ENCODE results near the gene ARHGEF40. TPM values are rescaled to one million over a fixed set of nuclear protein-coding genes. Genes with fewer than 3 reads are reported as not detected.
"Not testable (repeated sequence)": the region's sequence is repeated elsewhere in the genome, so short reads cannot be mapped to it uniquely, and the experiment has no call there.

The ARHGEF40 gene
- total RNA-seq, 1 experiment from 2014 or later = 63.9 TPM

DNA sequence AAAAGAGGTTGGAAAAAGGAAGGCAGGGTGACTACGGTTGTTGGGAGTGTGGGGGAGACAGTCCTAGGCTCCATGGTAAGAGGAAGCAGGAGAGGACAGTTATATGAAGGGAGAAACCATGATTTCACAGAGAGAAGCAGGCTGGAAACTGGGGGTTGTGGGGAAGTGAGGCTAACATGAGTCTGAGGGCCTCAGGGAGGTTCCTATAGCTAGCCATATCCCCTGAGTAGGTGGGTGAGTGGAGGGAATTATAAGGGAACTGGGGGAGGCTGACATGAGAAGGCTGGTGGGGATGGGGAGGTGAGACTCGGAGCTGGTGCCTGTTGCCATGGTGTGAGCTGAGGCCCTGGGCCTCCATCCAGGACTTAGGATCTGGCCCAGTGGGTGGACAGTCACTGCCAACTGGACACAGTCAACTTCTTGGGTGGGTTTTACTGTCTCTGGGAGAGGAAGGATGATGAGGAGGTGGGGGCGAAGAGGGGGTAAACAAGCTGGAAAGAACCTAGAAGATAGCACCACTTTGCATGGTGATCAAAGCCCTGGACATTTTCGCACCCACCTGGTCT is 36.9 kb upstream of the ARHGEF40 start:
- Histone ChIP-seq H3K4me3 (ENCODE audit: insufficient read depth, low read depth, low read length) (no peak overlapping the region), H3K27me3 (ENCODE audit: control insufficient read depth, insufficient read depth, low read length) (no peaks in the 10 kb centered on the region; the same call in 1 of the 2 replicates), H3K36me3 (replicated peaks; ENCODE audit: control insufficient read depth, insufficient read depth, low read length) (no peaks in the 10 kb centered on the region)
- DNase-seq = no peak

DNA sequence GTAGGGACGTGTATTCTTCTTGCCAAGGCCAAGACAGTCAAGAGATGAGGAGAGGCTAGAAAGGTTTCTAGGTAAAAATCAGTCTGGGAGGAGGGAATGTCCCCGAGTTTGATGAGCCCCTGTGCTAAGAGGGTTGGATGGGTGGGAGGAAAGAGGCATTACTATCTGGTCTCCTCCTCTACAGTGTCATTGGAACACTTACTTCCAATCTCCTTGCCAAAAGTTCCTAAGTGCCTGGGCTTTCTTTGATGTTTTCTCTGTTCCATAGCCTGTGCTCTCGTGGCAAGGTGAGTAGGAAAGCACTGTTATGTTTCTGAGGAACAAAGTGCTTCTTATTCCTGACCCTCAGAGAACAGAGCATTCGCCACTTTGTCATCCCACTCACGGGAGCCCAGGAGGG is 35.4 kb upstream of the ARHGEF40 start, which contains the start of gene RNASE13:
Gene RNASE13 (minus strand): TSS at position 101 of the 400 bp plus-strand sequence. CDS start 519 bp downstream, outside the sequence.
- no peak within 1 kb of the TSS for H3K4me3 ChIP-seq (ENCODE audit: insufficient read depth, low read depth, low read length)
- DNase-seq = no peak
- no peaks in the 10 kb centered on the region; the same call in 1 of the 2 replicates for H3K27me3 ChIP-seq (ENCODE audit: control insufficient read depth, insufficient read depth, low read length)

DNA sequence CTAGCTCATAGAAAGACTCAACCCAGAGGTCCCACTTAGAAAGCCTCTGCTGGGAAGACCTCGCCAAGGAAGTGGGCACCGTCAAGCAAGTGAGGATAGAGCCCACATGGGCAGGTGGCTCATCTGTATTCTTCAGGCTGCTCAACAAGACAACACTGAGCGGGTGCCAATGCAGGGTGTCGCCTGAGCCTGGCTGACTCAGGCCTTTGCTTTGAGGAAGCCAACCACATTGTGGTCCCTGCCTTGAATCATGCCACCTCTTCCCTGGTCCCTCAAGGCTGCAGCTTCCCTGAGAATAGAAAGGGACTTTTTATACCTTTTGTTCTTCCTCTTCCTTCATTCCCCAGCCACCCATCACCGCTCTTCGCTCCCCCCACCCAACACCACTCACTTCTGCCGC is 33.4 kb upstream of the ARHGEF40 start:
- DNase-seq = no peak
- Histone ChIP-seq H3K36me3 (replicated peaks; ENCODE audit: control insufficient read depth, insufficient read depth, low read length) (no peaks in the 10 kb centered on the region), H3K4me3 (ENCODE audit: insufficient read depth, low read depth, low read length) (no peak overlapping the region), H3K27me3 (ENCODE audit: control insufficient read depth, insufficient read depth, low read length) (no peaks in the 10 kb centered on the region)

More for the DNA sequence above, 35.4 kb upstream of the ARHGEF40 start, which contains the start of gene RNASE13:
- no peaks in the 10 kb centered on the region for H3K36me3 ChIP-seq (replicated peaks; ENCODE audit: control insufficient read depth, insufficient read depth, low read length)

DNA sequence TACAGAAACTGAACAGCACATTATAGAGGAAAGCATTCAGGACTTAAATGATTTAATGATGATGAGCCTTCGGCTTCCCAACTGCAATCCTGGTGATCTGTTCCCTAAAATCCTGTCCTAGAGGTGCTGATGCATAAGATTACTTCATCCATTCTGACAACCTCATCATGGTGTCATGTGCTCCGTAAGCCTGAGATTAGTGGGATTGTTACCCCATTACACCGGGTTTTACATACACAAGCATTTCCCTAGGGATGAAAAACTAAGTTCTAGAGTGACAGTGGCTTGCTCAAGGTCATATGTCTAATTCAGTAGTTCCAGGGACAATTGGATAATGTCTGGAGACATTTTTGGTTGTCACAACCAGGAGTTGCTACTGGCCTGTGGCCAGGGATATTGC is 32.9 kb upstream of the ARHGEF40 start:
- Histone ChIP-seq H3K27me3 (ENCODE audit: control insufficient read depth, insufficient read depth, low read length) (no peaks in the 10 kb centered on the region), H3K36me3 (replicated peaks; ENCODE audit: control insufficient read depth, insufficient read depth, low read length) (no peaks in the 10 kb centered on the region)
- DNase-seq = no peak

DNA sequence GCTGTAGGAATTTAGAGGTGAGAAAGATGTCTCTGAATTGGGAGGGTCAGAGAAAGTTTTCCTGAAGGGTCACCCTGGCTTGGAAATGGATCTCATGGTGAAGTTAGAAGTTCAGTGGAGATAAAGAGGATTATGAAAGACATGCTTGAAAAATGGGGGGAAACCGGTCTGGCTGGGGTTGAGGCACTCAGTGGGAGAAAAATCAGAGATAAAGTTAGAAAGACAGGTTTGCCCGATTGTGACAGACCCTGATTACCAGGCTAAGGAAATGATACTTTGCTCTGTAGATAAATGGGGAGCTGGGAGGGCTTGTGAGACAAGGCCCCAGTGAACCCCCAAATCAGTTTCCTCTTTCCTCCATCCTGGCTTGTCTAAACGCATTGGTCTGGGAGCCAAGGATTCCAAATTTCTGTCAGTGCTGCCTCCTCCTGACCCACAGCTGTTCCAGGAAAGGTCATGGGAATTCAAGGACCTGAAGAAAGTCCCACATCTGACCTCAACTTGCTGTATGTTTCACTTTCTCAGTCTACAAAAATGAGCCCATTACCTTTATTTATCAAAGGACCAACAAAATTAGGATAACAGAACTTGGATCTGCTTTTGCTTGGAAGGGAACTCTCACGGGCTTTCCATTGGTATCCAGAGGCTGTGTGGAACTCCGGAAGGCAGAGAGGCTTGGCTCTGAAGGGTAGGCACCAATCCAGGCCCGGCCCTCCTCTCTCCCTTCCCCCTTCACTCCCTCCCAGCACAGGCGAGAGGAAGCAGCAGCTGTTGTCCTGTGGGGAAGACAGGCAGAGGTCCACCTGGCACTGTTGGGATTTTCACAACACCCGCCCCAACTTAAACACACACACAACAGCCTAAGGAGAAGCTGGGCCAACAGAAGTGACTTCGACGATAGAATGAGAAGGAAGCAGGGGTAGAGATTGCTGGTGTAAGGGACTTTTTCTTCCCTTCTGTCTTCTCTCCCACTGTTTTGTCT is 31.4 kb upstream of the ARHGEF40 start:
- Histone ChIP-seq H3K36me3 (replicated peaks; ENCODE audit: control insufficient read depth, insufficient read depth, low read length) (no peaks in the 10 kb centered on the region), H3K4me3 (ENCODE audit: insufficient read depth, low read depth, low read length) (no peak overlapping the region), H3K27me3 (ENCODE audit: control insufficient read depth, insufficient read depth, low read length) (no peaks in the 10 kb centered on the region; the same call in 1 of the 2 replicates)
- DNase-seq = peak; percentile 74

More for the DNA sequence above, 32.9 kb upstream of the ARHGEF40 start:
- no peak overlapping the region for H3K4me3 ChIP-seq (ENCODE audit: insufficient read depth, low read depth, low read length)

DNA sequence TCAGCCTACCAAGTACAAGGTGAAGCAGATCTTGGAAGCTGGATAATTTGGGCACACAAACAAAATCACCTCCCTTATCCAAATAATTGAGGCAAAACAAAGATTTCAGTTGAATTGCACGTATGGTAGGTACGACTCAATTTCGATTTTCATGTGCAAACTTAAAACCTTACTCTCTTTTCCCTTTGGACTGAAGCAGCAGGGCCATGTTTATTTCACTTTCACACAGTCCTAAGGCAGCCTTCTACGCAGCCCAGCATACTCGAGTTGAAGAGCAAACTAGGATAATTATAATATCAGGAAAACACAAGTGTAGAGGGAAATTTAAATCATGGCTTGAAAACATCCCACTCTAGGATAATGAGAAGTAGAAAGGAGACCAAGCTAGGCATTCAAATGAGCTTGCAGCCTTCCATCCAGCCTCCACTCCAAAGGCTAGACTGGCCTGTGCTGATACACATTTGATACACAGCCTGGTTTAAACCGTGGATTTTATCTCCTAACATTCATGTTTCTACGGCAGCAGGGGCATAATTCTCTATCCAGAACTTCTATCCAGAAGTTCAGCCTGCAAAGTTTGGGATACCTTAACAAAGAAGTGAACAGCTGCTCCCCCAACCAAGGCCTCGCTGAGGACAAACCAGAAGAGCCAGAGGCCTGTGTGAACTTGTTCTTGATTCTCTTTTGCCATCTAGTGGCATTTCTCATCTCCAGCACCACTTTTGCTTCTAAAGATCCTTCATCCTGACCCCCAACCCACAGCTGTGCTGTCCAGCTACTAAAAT is 30.3 kb upstream of the ARHGEF40 start:
- no peak overlapping the region for H3K4me3 ChIP-seq (ENCODE audit: insufficient read depth, low read depth, low read length)
- H3K27me3 ChIP-seq (ENCODE audit: control insufficient read depth, insufficient read depth, low read length) = no peaks in the 10 kb centered on the region; the same call in 1 of the 2 replicates
- H3K36me3 ChIP-seq (replicated peaks; ENCODE audit: control insufficient read depth, insufficient read depth, low read length) = no peaks in the 10 kb centered on the region
- peak; percentile 75 for DNase-seq

DNA sequence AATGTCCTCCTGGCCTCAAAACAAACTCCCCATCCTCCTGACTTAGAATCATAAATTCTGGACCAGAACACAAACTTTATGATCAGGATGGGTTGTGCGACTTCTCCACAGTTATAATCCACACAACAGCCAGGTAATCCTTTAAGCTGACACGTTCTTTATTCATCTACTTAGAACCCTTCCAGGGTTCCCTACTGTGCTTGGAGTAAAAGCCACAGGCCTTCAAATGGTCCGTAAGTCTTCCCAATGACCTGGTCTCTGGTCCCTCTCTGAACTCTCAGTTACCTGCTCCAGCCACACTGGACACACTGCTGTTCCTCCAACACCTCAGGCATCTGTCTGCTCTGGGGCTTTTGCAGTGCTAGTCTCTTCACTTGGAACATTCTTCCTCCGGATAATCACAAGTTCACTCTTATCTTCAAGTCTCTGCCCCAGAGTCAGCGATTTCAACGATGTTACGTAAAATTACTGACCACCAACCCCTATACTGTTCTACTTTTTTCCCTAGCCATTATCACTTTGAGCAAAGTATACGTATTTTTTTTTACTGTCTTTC is 29.7 kb upstream of the ARHGEF40 start:
- Histone ChIP-seq H3K4me3 (ENCODE audit: insufficient read depth, low read depth, low read length) (no peak overlapping the region), H3K27me3 (ENCODE audit: control insufficient read depth, insufficient read depth, low read length) (no peaks in the 10 kb centered on the region; the same call in 1 of the 2 replicates), H3K36me3 (replicated peaks; ENCODE audit: control insufficient read depth, insufficient read depth, low read length) (no peaks in the 10 kb centered on the region)
- no peak for DNase-seq

DNA sequence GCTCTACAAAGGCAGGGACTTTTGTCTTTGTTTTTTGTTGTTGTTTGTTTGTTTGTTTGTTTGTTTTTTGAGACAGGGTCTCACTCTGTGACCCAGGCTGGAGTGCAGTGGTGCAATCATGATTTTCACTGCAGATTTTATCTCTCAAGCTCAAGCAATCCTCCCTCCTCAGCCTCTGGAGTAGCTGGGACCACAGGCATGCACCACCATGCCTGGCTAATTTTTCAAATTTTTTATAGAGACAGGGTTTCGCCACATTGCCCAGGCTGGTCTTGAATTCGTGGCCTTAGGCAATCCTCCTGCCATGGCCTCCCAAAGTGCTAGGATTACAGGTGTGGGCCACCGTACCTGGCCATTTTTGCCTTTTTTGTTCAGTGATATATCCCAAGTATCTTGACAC is 29.2 kb upstream of the ARHGEF40 start:
- not testable (repeated sequence) for H3K4me3 ChIP-seq (ENCODE audit: insufficient read depth, low read depth, low read length); DNase-seq; H3K27me3 ChIP-seq (ENCODE audit: control insufficient read depth, insufficient read depth, low read length); H3K36me3 ChIP-seq (replicated peaks; ENCODE audit: control insufficient read depth, insufficient read depth, low read length)

DNA sequence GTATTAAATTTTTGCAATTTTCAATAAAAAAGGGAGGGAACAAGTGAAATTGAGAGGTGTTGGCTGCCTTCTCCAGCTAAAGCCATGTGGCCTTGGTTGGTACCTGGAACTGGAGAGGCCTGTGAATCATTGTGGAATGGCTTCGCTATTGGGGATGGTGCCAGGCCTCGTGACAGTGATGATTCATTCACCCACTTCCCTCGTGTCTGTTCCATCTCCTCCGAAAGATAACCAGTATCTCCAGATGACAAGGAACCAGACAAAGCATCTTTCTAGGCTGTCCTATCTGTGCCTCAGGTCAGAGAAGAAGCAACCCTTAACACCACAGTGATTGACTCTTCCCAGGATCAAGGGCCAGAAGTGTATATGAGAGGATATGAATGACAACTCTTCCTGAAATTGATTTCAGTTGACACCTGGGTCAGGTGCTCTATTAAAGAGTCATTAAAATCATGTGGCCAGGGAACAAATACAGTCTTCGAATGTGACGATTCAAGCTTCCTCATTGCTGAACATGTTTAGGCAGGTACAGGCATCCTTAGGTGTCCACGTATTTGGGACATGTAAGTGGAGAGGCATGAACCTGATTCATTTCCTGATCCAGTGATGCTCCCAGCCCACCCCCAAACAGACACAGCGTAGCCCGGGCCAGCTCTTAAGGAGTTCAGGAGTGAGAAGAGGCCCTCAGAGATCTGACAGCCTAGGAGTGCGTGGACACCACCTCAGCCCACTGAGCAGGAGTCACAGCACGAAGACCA is 28.2 kb upstream of the ARHGEF40 start, which contains the start of gene RNASE7:
Gene RNASE7 (plus strand): TSS at position 687 of the 758 bp plus-strand sequence. CDS start 631 bp downstream, outside the sequence.
- Histone ChIP-seq H3K4me3 (ENCODE audit: insufficient read depth, low read depth, low read length) (no peak within 1 kb of the TSS), H3K27me3 (ENCODE audit: control insufficient read depth, insufficient read depth, low read length) (no peaks in the 10 kb centered on the region; the same call in 1 of the 2 replicates), H3K36me3 (replicated peaks; ENCODE audit: control insufficient read depth, insufficient read depth, low read length) (no peaks in the 10 kb centered on the region)
- DNase-seq = no peak

DNA sequence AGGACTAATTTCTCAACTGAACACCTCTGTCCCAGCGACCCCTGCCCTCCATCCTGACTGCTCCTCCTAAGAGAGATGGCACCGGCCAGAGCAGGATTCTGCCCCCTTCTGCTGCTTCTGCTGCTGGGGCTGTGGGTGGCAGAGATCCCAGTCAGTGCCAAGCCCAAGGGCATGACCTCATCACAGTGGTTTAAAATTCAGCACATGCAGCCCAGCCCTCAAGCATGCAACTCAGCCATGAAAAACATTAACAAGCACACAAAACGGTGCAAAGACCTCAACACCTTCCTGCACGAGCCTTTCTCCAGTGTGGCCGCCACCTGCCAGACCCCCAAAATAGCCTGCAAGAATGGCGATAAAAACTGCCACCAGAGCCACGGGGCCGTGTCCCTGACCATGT is 27.2 kb upstream of the ARHGEF40 start:
- no peaks in the 10 kb centered on the region for H3K36me3 ChIP-seq (replicated peaks; ENCODE audit: control insufficient read depth, insufficient read depth, low read length)
- H3K4me3 ChIP-seq (ENCODE audit: insufficient read depth, low read depth, low read length) = no peak overlapping the region
- H3K27me3 ChIP-seq (ENCODE audit: control insufficient read depth, insufficient read depth, low read length) = no peaks in the 10 kb centered on the region; the same call in 1 of the 2 replicates
- DNase-seq = no peak

DNA sequence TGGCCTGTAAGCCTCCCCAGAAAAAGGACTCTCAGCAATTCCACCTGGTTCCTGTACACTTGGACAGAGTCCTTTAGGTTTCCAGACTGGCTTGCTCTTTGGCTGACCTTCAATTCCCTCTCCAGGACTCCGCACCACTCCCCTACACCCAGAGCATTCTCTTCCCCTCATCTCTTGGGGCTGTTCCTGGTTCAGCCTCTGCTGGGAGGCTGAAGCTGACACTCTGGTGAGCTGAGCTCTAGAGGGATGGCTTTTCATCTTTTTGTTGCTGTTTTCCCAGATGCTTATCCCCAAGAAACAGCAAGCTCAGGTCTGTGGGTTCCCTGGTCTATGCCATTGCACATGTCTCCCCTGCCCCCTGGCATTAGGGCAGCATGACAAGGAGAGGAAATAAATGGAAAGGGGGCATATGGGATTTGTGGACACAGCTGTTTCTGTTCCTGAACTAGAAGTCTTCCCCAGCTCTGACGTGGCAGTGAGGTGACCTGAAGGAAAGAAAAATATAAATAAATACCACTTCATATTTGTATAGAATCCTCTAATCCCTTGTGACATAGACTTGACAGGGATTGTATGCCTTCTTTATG is 26.6 kb upstream of the ARHGEF40 start:
- Histone ChIP-seq H3K27me3 (ENCODE audit: control insufficient read depth, insufficient read depth, low read length) (no peaks in the 10 kb centered on the region; the same call in 1 of the 2 replicates), H3K36me3 (replicated peaks; ENCODE audit: control insufficient read depth, insufficient read depth, low read length) (no peaks in the 10 kb centered on the region), H3K4me3 (ENCODE audit: insufficient read depth, low read depth, low read length) (no peak overlapping the region)
- DNase-seq = no peak

DNA sequence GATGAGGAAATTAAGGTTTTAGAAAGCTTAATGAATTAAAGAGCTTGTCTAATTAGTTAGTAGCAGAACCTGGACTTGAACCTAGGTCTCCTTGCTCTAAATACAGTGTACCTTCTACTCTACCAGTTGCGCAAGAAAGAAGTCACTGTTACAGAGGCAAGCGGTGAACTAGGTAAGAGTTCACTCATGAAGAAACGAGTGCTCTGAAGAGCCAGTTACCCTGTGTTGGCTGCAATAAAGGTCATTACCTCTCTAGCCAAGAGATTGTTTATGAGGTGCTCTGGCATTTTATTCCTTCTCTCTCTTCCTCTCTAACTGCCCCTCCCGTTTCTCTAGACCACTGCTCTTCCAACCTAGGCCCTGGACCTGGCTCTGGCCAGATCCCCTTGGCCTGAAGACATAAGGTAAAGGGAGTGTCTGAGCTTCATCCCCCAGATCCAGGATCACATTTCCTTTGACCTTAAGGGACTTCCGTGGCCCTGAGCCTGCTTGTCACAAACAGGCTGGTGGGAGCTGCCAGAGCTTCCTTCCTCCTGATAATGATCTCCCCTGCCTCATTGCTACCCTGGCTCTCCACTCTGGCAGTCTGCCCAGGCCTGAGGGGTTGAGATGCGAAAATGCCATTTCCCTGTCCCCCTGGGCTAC is 26.0 kb upstream of the ARHGEF40 start:
- DNase-seq = no peak
- no peaks in the 10 kb centered on the region for H3K36me3 ChIP-seq (replicated peaks; ENCODE audit: control insufficient read depth, insufficient read depth, low read length)
- H3K27me3 ChIP-seq (ENCODE audit: control insufficient read depth, insufficient read depth, low read length) = no peaks in the 10 kb centered on the region; the same call in 1 of the 2 replicates
- no peak overlapping the region for H3K4me3 ChIP-seq (ENCODE audit: insufficient read depth, low read depth, low read length)

DNA sequence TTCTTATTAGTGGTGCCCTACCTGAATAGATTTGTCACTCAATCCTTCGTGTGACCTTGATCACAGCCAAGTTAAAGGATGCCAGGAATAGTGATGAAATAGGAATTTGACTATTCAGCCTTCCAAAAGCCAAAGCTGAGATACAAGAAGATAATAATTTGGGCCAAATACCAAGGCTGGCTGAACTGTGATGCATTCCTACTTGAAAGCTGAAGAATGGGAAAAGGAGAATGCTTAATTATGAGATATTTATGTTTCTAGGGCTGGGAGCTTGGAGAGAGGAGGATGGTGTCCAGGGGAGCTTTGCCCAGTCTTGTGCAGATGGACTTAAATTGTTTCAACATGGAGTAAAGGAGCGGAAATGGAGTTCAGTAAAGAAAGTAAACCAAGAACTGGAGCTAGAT is 22.7 kb upstream of the ARHGEF40 start:
- DNase-seq = no peak
- Histone ChIP-seq H3K36me3 (replicated peaks; ENCODE audit: control insufficient read depth, insufficient read depth, low read length) (no peaks in the 10 kb centered on the region), H3K4me3 (ENCODE audit: insufficient read depth, low read depth, low read length) (no peak overlapping the region), H3K27me3 (ENCODE audit: control insufficient read depth, insufficient read depth, low read length) (no peaks in the 10 kb centered on the region; the same call in 1 of the 2 replicates)

Data from H7 (cell line).